Measurements from ENCODE around the gene HEATR1.

HEATR1 gene

GRCh38 chr1:236548452-236548851 lies 55.9 kb downstream of the HEATR1 start:
- no peak for DNase-seq (ENCODE audit: low spot score)
- TF ChIP-seq CTCF (IDR thresholded peaks at IDR 0.05; ENCODE audit: extremely low read depth, missing control alignments): no peak

- no peak for TF ChIP-seq CTCF (IDR thresholded peaks at IDR 0.05; ENCODE audit: extremely low read depth, missing control alignments)
- DNase-seq (ENCODE audit: low spot score): no peak
These were observed 58.6 kb downstream of the HEATR1 start for GRCh38 chr1:236545621-236546169.

GRCh38 chr1:236543065-236543669 lies 61.1 kb downstream of the HEATR1 start:
- DNase-seq (ENCODE audit: low spot score): no peak
- no peak for TF ChIP-seq CTCF (IDR thresholded peaks at IDR 0.05; ENCODE audit: extremely low read depth, missing control alignments)

- no peak for DNase-seq (ENCODE audit: low spot score)
- TF ChIP-seq CTCF (IDR thresholded peaks at IDR 0.05; ENCODE audit: extremely low read depth, missing control alignments): no peak
These were observed 62.6 kb downstream of the HEATR1 start for GRCh38 chr1:236541710-236542109.

GRCh38 chr1:236540813-236541465 lies 63.4 kb downstream of the HEATR1 start:
- TF ChIP-seq CTCF (IDR thresholded peaks at IDR 0.05; ENCODE audit: extremely low read depth, missing control alignments): no peak
- no peak for DNase-seq (ENCODE audit: low spot score)

- no peak for TF ChIP-seq CTCF (IDR thresholded peaks at IDR 0.05; ENCODE audit: extremely low read depth, missing control alignments)
These were observed 67.8 kb downstream of the HEATR1 start for GRCh38 chr1:236536540-236536939.

GRCh38 chr1:236535662-236536161 lies 68.6 kb downstream of the HEATR1 start:
- no peak for TF ChIP-seq CTCF (IDR thresholded peaks at IDR 0.05; ENCODE audit: extremely low read depth, missing control alignments)
- DNase-seq (ENCODE audit: low spot score): no peak

More at GRCh38 chr1:236536540-236536939, 67.8 kb downstream of the HEATR1 start:
- DNase-seq (ENCODE audit: low spot score): no peak

All from GM20000 (cell line).